ENCODE data around the gene WDFY2. TPM values are rescaled to one million over a fixed set of nuclear protein-coding genes. Genes with fewer than 3 reads are reported as not detected.

The WDFY2 gene
- total and polyA plus RNA-seq, 4 donors = 3.4 to 10.5 (median 5.8) TPM

- TF ChIP-seq FOXA1 (IDR thresholded peaks at IDR 0.05) (no peak), YY1 (IDR thresholded peaks at IDR 0.05) (no peak), SP1 (IDR thresholded peaks at IDR 0.05) (no peak), JUND (IDR thresholded peaks at IDR 0.05) (no peak), EGR1 (IDR thresholded peaks at IDR 0.05; ENCODE audit: low read depth in 2 of 2) (no peak), ZBTB33 (IDR thresholded peaks at IDR 0.05) (no peak)
- TF ChIP-seq, protein P1, sequence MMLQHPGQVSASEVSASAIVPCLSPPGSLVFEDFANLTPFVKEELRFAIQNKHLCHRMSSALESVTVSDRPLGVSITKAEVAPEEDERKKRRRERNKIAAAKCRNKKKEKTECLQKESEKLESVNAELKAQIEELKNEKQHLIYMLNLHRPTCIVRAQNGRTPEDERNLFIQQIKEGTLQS (IDR thresholded peaks at IDR 0.05) = no peak
- WGBS = 98% methylated on average over 3 of the region's 3 CpGs
- no peak for DNase-seq (ENCODE audit: low spot score)
- H3K27ac ChIP-seq (ENCODE audit: low read depth in 1 of 2, low read length in 2 of 2) = no peak overlapping the region
- no peaks in the 10 kb centered on the region for H3K27me3 ChIP-seq (ENCODE audit: control insufficient read depth in 4 of 4, insufficient read depth in 4 of 4, low read length in 3 of 4)
- H3K36me3 ChIP-seq (ENCODE audit: control insufficient read depth in 4 of 4, insufficient read depth in 3 of 4, low read depth in 1 of 4, low read length in 3 of 4) = peaks cover 0 to 3% (median under 1%) of the 10 kb centered on the region in 4 donors
- H3K4me1 ChIP-seq (ENCODE audit: control insufficient read depth in 4 of 4, insufficient read depth in 4 of 4, low read length in 3 of 4) = no peaks in the 10 kb centered on the region
- no peaks in the 10 kb centered on the region for H3K9me3 ChIP-seq (ENCODE audit: control insufficient read depth in 4 of 4, low read length in 3 of 4)
- H3K4me3 ChIP-seq (ENCODE audit: low read depth in 1 of 3, low read length in 3 of 3) = no peak overlapping the region
- H3K9ac ChIP-seq (ENCODE audit: low read depth in 1 of 2, low read length in 2 of 2) = no peak overlapping the region
These were observed 92.5 kb downstream of the WDFY2 start for GRCh38 chr13:51676739-51677138.

- Histone ChIP-seq H3K9me3 (ENCODE audit: control insufficient read depth in 4 of 4, low read length in 3 of 4) (no peaks in the 10 kb centered on the region), H3K36me3 (ENCODE audit: control insufficient read depth in 4 of 4, insufficient read depth in 3 of 4, low read depth in 1 of 4, low read length in 3 of 4) (peaks cover 0 to 3% (median under 1%) of the 10 kb centered on the region in 4 donors), H3K27ac (ENCODE audit: low read depth in 1 of 2, low read length in 2 of 2) (no peak overlapping the region), H3K4me1 (ENCODE audit: control insufficient read depth in 4 of 4, insufficient read depth in 4 of 4, low read length in 3 of 4) (no peaks in the 10 kb centered on the region), H3K9ac (ENCODE audit: low read depth in 1 of 2, low read length in 2 of 2) (no peak overlapping the region), H3K4me3 (ENCODE audit: low read depth in 1 of 3, low read length in 3 of 3) (no peak overlapping the region), H3K27me3 (ENCODE audit: control insufficient read depth in 4 of 4, insufficient read depth in 4 of 4, low read length in 3 of 4) (no peaks in the 10 kb centered on the region)
- TF ChIP-seq HNF4A (conservative IDR thresholded peaks at IDR 0.05) (peak in 1 of 2 donors; percentile 18), NR2F2 (IDR thresholded peaks at IDR 0.05) (no peak)
- DNase-seq (ENCODE audit: low spot score) = no peak
These were observed 94.2 kb downstream of the WDFY2 start for GRCh38 chr13:51678420-51678819.

GRCh38 chr13:51679616-51680015, 95.4 kb downstream of the WDFY2 start:
- DNase-seq (ENCODE audit: low spot score) = no peak
- H3K9me3 ChIP-seq (ENCODE audit: control insufficient read depth in 4 of 4, low read length in 3 of 4) = no peaks in the 10 kb centered on the region
- H3K4me3 ChIP-seq (ENCODE audit: low read depth in 1 of 3, low read length in 3 of 3) = no peak overlapping the region
- TF ChIP-seq RAD21 (IDR thresholded peaks at IDR 0.05) (no peak), ZBTB33 (IDR thresholded peaks at IDR 0.05) (no peak), EGR1 (IDR thresholded peaks at IDR 0.05; ENCODE audit: low read depth in 2 of 2) (no peak), JUND (IDR thresholded peaks at IDR 0.05) (no peak), NR2F2 (IDR thresholded peaks at IDR 0.05) (no peak), SP1 (IDR thresholded peaks at IDR 0.05) (no peak), FOXA1 (IDR thresholded peaks at IDR 0.05) (no peak), YY1 (IDR thresholded peaks at IDR 0.05) (no peak), TAF1 (conservative IDR thresholded peaks at IDR 0.05) (no peak), CTCF (IDR thresholded peaks at IDR 0.05; ENCODE audit: low read depth, low read length, missing input control) (no peak), RXRA (IDR thresholded peaks at IDR 0.05) (no peak), FOXA2 (IDR thresholded peaks at IDR 0.05) (no peak), HNF4A (conservative IDR thresholded peaks at IDR 0.05) (no peak)
- TF ChIP-seq, protein P2, sequence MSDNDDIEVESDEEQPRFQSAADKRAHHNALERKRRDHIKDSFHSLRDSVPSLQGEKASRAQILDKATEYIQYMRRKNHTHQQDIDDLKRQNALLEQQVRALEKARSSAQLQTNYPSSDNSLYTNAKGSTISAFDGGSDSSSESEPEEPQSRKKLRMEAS (IDR thresholded peaks at IDR 0.05) = no peak
- TF ChIP-seq, protein P1 (IDR thresholded peaks at IDR 0.05) = no peak
- TF ChIP-seq, protein P3, sequence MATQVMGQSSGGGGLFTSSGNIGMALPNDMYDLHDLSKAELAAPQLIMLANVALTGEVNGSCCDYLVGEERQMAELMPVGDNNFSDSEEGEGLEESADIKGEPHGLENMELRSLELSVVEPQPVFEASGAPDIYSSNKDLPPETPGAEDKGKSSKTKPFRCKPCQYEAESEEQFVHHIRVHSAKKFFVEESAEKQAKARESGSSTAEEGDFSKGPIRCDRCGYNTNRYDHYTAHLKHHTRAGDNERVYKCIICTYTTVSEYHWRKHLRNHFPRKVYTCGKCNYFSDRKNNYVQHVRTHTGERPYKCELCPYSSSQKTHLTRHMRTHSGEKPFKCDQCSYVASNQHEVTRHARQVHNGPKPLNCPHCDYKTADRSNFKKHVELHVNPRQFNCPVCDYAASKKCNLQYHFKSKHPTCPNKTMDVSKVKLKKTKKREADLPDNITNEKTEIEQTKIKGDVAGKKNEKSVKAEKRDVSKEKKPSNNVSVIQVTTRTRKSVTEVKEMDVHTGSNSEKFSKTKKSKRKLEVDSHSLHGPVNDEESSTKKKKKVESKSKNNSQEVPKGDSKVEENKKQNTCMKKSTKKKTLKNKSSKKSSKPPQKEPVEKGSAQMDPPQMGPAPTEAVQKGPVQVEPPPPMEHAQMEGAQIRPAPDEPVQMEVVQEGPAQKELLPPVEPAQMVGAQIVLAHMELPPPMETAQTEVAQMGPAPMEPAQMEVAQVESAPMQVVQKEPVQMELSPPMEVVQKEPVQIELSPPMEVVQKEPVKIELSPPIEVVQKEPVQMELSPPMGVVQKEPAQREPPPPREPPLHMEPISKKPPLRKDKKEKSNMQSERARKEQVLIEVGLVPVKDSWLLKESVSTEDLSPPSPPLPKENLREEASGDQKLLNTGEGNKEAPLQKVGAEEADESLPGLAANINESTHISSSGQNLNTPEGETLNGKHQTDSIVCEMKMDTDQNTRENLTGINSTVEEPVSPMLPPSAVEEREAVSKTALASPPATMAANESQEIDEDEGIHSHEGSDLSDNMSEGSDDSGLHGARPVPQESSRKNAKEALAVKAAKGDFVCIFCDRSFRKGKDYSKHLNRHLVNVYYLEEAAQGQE (IDR thresholded peaks at IDR 0.05) = no peak
- H3K36me3 ChIP-seq (ENCODE audit: control insufficient read depth in 4 of 4, insufficient read depth in 3 of 4, low read depth in 1 of 4, low read length in 3 of 4) = peaks cover 0 to 3% (median under 1%) of the 10 kb centered on the region in 4 donors
- no peak overlapping the region for H3K9ac ChIP-seq (ENCODE audit: low read depth in 1 of 2, low read length in 2 of 2)
- WGBS = 96% methylated on average over 3 of the region's 3 CpGs
- H3K4me1 ChIP-seq (ENCODE audit: control insufficient read depth in 4 of 4, insufficient read depth in 4 of 4, low read length in 3 of 4) = no peaks in the 10 kb centered on the region
- no peaks in the 10 kb centered on the region for H3K27me3 ChIP-seq (ENCODE audit: control insufficient read depth in 4 of 4, insufficient read depth in 4 of 4, low read length in 3 of 4)
- no peak overlapping the region for H3K27ac ChIP-seq (ENCODE audit: low read depth in 1 of 2, low read length in 2 of 2)
